AG20443 (cell line): ENCODE data around the gene CHST1.
A peak's percentile ranks its signal among the peaks of the same experiment; 100 is the strongest.

ENCODE experiments used
- DNase-seq: peaks from one replicate; pipeline ENCODE4 v3.0.0; 2012; ENCODE audit warnings: low spot score, mixed read lengths

Gene CHST1, protein sequence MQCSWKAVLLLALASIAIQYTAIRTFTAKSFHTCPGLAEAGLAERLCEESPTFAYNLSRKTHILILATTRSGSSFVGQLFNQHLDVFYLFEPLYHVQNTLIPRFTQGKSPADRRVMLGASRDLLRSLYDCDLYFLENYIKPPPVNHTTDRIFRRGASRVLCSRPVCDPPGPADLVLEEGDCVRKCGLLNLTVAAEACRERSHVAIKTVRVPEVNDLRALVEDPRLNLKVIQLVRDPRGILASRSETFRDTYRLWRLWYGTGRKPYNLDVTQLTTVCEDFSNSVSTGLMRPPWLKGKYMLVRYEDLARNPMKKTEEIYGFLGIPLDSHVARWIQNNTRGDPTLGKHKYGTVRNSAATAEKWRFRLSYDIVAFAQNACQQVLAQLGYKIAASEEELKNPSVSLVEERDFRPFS

DNA sequence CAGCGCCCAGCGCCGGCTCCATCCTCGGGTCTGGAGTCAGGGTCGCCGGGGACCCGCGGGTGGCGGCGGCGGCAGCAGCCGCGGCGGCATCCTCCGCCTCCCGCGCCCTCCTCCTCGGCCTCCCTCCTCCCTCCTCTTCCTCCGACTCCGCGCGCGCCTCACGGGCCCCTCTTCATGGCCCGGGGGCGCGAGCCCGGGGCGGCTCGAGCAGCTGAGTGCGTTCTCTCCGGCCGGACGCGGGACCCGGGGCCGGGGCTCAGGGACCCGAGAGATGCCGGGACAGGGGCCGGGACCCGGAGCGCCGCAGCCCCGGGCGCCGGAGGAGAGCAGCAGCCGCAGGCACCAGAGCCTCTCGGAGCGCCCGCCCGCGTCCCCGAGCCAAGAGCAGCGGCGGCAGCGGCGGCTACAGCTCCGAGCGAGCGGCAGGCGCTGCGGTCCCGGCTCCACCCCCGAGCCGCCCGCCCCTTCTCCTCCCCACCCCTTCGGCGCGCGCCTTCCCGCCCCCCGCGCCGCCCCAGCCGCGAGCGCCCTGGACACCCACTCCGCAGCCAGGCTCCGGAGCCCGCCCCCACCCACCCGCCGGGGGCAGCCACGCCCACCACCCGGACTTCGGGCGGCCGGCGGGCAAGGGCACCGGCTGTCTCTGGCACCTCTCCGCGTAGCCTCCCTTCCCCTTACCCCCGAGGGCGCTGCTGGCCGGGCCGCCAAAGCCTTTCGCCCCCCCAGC lies at the start of gene CHST1:
TSS of gene CHST1 (minus strand) at position 417 of the 727 bp plus-strand sequence. CDS start 14,699 bp downstream, outside the sequence.
- DNase-seq = peak; percentile 77

DNA sequence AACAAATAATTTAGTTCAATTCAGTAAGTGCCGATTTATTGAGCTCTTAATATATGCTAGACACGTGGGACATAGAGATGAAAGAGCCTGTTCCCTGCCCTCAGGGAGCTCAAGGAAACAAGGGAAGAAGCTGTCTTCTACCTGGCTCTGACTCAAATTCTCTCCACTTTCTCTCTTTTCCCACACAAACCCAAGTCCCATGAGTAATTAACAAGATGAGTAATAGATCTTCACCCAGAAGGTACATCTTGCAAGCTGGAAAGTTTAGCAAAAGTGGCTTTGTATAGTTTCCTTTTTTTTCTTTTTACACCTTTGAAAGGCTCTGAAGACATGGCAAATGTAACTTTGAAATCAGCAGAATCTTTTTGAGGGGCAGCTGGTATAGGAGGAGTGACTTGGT lies 48.2 kb upstream of the CHST1 start:
- DNase-seq = no peak

DNA sequence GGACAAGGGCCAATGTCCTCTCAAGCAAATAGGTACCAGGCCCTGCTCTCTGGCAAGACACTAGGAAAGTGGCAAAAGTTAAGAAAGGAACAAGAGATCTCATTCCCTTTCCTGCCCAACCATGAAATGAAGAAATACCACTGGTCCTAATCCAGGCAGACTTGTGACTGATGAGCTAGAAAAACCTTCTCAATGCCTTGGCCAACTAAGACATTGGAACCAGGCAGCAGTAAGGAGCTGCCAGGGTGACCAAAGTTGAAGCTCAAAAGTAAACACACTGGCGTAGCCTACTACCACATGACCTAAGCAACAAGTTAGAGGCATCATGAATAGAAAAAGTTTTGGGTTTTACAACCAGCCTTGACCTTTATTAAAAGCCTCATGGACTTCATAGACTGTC lies 45.1 kb upstream of the CHST1 start:
- DNase-seq = no peak

DNA sequence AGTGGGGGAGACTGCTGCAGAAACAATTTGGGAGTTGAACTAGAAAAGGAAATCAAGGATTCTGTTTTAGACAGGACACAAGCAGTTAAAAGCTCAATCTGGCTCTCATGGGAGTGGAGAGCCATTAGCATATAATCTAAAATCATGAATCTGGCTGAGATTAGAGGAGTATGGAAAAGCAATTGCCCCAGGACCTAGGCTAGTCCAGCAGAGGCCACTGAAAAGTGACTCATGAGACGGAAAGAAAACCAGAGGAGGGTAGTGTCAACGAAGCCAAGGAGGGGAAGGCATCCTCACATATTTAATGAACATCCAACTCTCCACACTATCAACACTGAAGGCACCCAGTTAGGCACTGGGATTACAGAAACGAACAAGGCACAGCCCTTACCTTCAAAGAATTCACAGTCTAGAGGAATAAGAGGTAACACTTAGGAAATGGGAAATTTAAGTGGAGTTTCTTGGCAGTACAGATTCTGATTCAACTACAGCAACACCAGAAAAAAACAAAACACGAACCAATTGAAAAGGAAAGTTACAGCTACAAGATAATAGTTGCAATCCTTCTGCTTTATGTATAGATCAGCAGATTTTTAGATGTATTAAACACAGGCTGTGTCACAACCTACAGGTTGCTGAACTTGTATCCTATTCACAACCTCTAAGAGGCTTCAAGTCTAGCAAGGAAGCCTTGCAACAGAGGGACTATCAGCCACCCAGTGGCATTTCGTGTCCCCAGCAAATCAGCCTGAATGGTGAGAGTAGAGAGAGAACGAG lies 43.7 kb upstream of the CHST1 start:
- no peak for DNase-seq

DNA sequence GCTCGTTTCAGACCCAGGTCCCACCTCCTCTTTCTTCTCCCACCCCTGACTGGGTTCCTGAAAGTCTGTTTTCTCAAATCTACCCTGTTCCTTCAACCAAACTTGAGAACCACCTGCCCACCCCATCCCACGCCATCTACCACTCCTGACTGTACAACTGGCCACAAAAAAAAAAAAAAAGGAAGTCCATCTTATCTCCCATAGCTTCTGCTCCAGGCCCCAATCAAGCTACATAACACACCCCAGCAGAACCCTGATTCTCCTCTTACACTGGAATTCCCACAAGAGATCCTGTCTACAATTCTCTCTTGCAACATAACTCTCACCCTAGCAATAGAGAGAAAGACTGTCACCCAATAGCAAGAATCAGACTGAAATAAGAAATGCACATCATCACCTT lies 39.2 kb upstream of the CHST1 start:
- no peak for DNase-seq

DNA sequence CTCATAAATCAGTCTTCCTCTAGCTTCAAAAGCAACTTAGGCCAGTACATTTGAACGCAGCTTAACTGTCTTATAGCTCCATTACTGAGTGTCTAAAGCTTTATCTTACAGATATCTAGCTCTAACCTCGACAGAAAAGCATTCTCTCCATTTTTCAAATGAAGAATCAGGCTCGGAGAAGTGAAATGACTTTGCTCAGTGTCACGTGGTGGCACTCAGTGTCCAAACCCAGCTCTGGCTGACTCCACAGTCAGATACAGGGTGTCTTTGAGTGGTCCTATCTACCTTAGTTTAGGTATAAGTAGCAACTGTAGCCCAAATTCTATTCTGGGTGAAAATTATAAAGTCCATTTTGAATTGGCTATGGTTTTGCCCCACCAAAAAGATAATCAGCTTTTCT lies 38.7 kb upstream of the CHST1 start:
- no peak for DNase-seq

DNA sequence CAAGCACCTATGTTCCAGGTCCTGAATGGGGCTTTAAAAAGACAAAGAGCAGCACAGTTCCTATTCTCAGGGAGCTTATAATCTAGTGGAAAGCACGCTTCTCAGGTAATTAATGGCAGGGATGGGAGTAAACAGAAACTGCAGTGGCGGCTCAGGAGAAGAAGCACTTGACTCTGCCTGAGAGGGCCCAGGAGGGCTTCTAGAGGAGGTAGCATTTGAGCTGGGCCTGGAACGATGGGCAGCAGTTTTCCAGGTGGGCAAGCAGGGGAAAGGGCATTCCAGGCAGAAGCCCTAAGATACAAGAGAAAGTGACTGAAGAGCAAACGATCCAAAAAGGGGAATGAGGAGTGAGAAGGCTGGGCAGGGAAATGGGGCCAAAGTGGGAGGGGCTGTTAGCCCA lies 37.1 kb upstream of the CHST1 start:
- no peak for DNase-seq

DNA sequence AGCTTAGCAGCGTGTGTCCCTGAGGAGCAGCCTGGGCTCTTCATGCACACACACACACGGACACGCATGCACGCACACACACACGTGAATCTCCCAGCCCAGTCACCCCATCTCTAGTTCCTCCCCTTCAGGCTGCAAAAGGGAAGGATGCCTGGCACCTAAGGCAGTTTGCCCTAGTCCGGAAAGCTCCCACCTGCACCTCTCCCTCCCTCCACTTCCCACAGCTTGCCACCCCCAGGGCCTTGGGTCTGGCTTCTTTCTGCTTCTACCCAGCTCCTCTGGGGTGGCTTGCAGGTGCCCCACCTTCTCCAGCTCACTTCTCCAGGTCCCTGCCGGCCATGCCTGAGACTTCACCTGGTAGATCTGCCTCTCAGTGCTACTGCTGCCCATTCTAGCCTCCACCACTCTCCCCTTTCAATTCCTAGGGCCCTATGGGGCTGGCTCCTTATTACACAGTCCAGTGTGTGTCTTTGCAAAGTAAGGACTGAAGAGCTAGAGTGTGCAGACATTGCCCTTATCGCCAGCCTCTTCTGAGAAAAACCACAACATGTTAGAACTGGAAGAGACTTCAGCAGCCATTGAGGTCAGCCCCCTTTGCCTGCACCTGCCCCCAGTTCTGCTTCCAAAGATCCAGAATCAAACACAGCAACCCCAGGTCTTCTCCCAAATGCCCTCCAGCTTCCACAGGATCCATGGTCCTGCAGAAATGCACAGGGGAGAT lies 33.5 kb upstream of the CHST1 start:
- no peak for DNase-seq

DNA sequence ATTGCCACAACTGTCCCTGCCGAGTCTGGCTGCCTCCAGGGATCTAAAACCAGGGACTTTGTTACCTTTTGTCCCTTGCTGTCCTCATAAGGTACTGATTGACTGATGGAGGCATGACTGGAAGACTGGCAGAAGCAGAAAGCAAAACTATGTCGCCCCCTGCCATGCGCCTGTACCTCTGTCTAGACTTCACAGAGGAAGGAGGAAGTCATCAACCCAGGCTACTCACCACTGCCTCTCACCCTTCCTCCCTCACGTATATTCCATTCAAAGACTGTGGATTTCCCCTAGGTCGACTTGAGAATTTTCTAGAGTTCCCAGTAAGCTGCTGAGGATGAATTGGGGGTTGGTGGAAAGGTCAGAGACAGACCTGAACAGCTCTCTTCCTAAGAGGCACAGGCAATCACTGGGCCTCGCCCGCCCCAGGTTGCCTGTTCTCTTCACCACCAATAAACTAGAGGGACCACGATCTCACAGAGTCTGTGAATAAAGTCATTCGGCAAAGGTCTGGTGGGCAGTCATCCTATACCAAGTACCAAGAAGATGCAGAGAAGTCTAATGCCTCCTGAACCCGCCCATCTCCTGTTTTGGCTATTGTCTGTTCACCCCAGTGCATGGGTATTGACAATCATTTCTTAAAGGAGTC lies 27.5 kb upstream of the CHST1 start:
- no peak for DNase-seq

DNA sequence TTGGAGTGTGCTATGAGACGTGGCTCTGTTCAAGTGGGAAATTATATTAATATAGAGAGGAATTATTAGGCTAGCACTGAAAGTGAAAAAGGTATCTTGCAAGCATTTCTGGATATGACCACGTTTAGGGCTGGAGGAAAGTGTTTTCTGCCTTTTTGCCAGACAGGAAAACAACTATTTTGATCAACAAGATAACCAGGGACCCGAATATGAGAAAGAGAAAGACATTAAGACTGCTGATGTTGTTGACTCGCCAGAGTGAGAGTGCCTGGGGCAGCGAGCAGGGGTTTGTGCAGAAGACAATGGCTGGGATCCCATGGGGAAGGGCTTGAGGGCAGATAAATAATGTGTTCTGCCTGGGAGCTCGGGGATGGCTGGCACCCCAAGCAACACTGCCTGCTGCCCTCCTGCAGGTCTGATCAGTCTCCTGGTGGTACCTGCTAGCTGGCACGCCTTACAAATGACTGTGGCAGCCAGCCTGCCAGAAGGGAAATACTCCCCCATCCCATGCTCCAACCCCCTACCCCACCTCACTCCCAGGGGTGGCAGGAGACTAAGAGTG lies 23.1 kb upstream of the CHST1 start:
- no peak for DNase-seq

DNA sequence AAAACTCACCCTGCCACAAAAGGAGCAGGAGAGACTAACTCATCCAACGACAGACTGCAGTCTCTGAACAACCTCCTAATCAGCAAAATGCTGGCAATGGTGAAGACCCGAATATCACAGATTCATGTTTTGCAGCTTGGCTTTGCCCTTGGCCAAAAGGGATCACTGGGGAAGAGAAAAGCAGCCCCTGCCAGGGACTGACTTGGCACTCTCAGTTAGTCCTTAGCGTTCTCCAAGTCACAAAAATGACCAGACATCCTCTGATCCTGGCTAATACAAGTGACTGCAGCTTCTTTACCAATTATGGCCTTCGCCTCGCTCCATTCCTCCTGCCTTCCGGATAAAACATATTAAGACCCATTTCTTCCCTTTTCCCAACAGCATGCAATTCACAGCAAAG lies 22.4 kb upstream of the CHST1 start:
- no peak for DNase-seq

DNA sequence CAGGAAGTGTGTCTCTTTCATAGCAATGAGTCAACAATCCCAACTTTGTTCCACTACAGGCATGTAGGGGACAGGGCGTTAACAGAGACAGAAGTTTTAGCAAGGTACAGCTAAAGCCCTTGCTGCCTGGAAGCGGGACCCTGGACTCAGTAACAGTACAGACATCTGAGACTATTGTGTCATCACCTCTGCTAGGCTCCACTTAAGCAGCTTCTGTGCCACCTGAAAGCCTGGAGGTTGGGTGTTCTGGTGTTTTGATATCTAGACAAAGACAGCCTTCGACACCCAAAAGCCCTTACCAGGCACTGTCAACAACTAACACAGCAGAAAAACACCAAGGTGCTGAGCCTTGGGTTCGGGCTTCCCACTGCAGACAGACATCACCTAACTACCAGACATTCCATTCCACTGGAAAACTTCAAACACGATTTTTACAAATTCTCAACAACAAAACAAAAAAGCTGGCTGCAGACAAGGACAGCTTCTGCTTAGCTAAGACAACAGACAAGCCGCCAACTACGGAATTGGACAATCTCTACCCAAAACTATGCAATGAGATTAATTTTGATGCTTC lies 20.6 kb upstream of the CHST1 start:
- DNase-seq = no peak

DNA sequence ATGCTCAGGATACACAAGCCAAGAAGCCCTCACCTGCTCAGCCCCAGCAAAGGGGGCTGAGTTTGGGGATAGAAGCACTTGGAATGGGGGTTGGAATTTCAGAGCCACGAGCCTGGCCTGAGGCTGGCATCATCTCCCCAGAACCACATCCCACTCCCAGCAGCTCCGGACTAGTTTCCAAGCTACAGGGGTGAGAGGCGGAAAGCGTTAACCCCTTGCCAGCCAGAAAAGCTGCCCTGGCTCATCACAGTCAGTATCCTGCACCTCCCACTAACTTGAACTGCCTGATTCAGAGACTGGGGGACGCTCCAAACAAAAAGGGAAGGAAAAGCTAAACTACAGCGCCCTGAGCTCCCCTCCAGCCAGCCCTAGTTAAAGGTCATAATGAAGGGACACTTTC lies 19.0 kb upstream of the CHST1 start:
- no peak for DNase-seq

DNA sequence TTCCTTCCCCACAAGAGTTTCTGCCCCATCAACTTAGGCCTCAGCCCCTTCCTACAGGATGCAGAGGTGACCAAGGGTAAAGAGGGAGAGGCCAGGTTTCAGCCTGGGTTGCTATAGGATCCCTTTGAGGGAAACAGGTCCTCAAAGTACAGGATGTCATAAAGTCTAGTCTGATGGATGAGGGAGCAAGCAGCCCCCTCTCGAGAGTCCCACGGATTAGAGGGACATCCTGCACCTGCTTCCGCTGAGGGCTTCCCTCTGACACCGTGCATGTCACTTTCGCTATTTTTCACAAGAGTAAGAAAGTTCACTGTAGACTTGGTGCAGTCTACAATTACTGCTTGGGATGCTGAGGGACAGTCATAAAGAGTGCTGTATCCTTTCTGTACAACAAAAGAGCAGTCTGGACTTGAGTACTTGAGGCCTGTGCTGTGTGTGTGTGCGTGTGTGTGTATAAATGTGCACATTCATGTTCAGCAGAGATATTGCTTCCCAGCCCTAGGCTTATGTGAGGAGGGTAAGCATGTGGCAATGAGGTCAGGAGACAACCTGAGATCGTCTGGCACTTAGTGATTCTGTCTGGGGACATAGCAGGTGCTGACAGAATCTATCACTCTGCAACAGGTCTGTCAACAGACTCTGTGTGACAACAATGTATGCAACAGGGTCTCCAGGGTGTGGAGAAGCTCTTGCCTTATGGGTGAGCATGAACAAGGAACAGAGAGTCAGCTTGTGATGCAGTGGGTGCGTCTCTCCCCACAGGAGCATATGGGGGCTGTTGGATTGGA lies 18.0 kb upstream of the CHST1 start:
- DNase-seq = no peak

DNA sequence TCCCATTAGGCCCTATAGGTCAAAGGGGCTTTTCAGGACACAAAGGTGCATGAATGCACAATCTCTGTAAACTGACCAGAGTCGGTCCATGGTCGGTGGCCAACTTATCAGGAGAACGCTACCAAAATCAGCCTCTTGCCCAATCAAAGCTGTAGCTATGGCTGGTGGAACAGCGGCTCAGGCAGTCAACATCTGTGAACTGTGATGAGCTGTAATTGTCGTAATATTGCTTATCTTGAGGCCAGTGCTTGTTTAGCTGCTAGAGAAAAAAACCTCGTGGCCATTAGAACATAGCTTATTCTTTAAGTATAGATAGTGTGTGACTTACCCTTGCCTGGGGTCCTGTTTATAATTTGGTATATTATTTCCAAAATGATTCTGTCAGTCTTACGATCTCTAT lies 14.4 kb upstream of the CHST1 start:
- no peak for DNase-seq

DNA sequence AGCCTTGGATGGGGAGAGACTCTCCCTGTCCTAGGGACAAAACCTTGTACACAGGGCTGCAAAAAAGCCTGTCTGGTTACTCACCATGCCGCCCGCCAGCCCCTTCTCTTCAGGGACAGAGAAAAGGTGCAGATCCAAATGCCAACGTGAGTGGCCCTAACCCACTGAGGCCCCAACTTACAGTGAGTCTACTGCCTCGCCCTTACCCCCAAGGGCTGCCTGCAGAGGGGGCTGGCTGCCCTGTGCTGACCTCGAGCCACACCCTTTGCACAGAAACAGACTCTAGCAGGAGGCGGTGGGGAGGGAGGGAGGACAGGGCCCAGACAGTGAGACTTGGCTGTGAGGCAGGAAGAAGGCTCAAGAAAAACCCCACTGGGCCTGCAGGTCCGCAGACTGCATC lies 13.6 kb upstream of the CHST1 start:
- DNase-seq = no peak

DNA sequence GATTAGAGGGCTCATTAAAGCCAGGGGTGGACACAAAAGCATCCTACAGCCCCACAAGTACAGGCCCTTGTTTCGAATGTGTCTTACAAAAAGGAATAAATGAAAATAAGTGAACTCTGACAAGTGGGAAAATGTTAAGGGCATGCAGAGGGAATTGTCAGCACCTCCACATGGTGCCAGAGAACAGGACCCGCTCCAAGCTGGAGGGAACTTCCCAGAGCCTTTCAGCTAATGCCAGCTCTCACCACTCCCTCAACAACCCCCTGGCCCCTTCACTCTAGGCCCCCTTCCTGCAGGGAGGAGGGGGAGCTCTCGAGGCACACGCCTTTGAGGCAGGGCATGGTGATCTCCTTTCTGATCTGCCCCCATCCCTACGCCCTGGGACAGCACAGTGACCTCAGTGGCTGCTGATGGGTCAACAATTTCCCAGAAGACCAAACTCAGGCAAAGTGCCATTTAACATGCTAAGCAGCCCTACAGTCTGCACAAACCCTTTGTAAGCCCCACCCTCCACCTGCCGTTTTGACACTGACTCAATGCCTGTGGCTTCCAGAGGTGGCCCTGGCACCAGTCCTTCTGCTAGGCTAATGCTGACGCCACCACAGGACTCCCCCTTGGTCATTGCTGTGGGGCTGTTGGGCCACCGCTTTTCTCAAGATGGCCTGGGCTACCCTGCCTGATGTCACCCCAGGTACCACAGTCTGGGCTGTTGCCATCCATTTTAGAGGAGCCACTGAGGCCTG lies 12.5 kb upstream of the CHST1 start:
- no peak for DNase-seq

DNA sequence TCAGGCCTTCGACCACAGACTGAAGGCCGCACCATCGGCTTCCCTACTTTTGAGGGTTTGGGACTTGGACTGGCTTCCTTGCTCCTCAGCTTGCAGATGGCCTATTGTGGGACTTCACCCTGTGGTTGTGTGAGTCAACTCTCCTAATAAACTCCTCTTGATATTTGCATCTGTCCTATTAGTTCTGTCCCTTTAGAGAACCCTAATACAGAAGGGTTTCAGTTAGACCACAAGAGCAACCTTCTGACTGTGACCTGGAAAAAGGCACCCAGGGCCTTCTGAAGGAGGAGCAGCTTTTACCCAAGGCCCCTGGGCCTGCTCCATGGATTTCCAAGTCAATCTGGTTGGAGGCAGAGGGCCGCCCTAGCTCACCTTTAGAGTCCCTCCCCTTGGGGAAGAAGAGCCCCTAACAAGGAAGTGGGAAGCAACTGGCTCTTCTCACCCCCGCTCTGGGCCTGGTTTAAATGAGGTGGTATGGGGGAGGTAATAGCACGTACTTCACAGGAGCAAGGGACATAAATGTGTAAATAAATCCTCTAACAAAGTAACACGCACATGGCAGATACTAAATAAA lies 11.2 kb upstream of the CHST1 start:
- no peak for DNase-seq

DNA sequence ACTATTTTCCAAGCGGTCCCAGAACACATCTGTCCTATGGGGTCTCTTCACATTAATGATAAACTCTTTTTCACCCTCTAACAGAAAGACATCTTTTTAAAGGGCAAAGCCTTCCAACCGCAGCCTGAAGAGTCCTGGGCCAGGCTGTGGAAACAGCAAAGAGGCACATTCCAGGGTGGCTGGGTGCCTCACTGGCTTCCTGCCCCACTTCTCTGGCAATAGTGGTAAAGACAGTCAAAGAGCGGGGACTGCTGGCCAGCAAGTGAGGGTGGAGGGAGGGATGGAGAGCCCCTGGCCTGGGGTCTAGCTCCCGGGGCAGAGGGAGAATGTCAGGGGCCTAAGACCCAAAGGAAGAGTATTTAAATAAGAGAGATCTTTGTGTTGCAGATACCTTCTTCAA lies 10.2 kb upstream of the CHST1 start:
- no peak for DNase-seq
